Mesothelial cell of epicardium (in vitro differentiated cells): ENCODE data around the gene GMIP. TPM values are rescaled to one million over a fixed set of nuclear protein-coding genes. Genes with fewer than 3 reads are reported as not detected.

Source experiments
- DNase-seq, 2 experiments: peaks; one replicate each; pipeline ENCODE4 v3.0.0; 2021; ENCODE audit warnings: low spot score in 2 of 2; ENCODE audit not compliant: unreplicated experiment in 2 of 2
- H3K27ac Mint-ChIP-seq: 2 replicates; pipeline ENCODE4 v1.8.0; 2021; ENCODE audit warnings: mixed read lengths
- H3K27me3 Mint-ChIP-seq: 2 replicates; pipeline ENCODE4 v1.8.0; 2021; ENCODE audit warnings: low read depth, mixed read lengths
- H3K36me3 Mint-ChIP-seq: 2 replicates; pipeline ENCODE4 v1.8.0; 2021; ENCODE audit warnings: mixed read lengths
- H3K4me1 Mint-ChIP-seq: 2 replicates; pipeline ENCODE4 v1.8.0; 2021; ENCODE audit warnings: mixed read lengths
- H3K4me3 Mint-ChIP-seq: 2 replicates; pipeline ENCODE4 v1.8.0; 2021; ENCODE audit warnings: mild to moderate bottlenecking, moderate library complexity, mixed read lengths
- H3K9me3 Mint-ChIP-seq: 2 replicates; pipeline ENCODE4 v1.8.0; 2021; ENCODE audit warnings: mixed read lengths
- CTCF ChIP-seq: fragments of 200-600 bp; sonication (generic); IDR thresholded peaks from one replicate; pipeline ENCODE4 v1.5.0; 2021; ENCODE audit warnings: antibody characterized with exemption; ENCODE audit not compliant: unreplicated experiment
- total RNA-seq: library from RNA; stranded (reverse); gene quantifications from 3 replicates; pipeline ENCODE4 v1.2.1, GENCODE V29; 2021

GMIP gene
- total RNA-seq, 1 donor from 2014 or later, result 25.1 TPM

GRCh38 chr19:19636573-19637185 lies 6.8 kb downstream of the GMIP start:
- H3K36me3 Mint-ChIP-seq, result peaks cover 25% of the 10 kb centered on the region
- H3K27me3 Mint-ChIP-seq, result no peaks in the 10 kb centered on the region
- H3K4me1 Mint-ChIP-seq, result no peaks in the 10 kb centered on the region
- no peaks in the 10 kb centered on the region for H3K9me3 Mint-ChIP-seq
- no peak overlapping the region for H3K4me3 Mint-ChIP-seq
- DNase-seq, result no peak
- no peak for TF ChIP-seq CTCF
- H3K27ac Mint-ChIP-seq, result no peak overlapping the region

DNA sequence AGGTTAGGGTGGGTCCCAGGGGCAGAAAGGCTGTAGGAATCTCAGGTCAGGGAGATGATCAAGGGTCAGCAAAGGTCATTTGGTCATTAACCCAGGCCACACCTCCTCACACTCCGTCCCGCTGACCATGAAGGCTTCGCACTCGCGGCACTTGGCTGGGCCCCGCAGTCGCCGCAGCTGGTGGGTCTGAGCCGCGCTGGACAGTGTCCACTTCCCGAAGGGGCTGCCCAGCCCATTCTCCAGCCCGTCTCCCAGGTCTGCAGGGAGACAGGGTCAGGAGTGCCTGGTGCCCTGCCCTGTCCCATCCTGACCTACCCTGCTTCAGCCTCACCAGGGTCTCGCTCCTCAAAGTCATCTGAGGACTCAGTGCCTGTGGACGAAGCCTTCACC lies 8.1 kb downstream of the GMIP start:
- TF ChIP-seq CTCF, result no peak
- H3K36me3 Mint-ChIP-seq, result peaks cover 25% of the 10 kb centered on the region
- DNase-seq, result no peak
- H3K9me3 Mint-ChIP-seq, result no peaks in the 10 kb centered on the region
- no peaks in the 10 kb centered on the region for H3K27me3 Mint-ChIP-seq
- no peak overlapping the region for H3K27ac Mint-ChIP-seq
- H3K4me3 Mint-ChIP-seq, result no peak overlapping the region
- H3K4me1 Mint-ChIP-seq, result no peaks in the 10 kb centered on the region

- Mint-ChIP-seq H3K36me3 (peaks cover 25% of the 10 kb centered on the region), H3K4me1 (no peaks in the 10 kb centered on the region), H3K27me3 (no peaks in the 10 kb centered on the region), H3K4me3 (no peak overlapping the region), H3K27ac (no peak overlapping the region), H3K9me3 (no peaks in the 10 kb centered on the region)
- no peak for TF ChIP-seq CTCF
- DNase-seq, result no peak
These were observed 8.7 kb downstream of the GMIP start for GRCh38 chr19:19634516-19635312.

DNA sequence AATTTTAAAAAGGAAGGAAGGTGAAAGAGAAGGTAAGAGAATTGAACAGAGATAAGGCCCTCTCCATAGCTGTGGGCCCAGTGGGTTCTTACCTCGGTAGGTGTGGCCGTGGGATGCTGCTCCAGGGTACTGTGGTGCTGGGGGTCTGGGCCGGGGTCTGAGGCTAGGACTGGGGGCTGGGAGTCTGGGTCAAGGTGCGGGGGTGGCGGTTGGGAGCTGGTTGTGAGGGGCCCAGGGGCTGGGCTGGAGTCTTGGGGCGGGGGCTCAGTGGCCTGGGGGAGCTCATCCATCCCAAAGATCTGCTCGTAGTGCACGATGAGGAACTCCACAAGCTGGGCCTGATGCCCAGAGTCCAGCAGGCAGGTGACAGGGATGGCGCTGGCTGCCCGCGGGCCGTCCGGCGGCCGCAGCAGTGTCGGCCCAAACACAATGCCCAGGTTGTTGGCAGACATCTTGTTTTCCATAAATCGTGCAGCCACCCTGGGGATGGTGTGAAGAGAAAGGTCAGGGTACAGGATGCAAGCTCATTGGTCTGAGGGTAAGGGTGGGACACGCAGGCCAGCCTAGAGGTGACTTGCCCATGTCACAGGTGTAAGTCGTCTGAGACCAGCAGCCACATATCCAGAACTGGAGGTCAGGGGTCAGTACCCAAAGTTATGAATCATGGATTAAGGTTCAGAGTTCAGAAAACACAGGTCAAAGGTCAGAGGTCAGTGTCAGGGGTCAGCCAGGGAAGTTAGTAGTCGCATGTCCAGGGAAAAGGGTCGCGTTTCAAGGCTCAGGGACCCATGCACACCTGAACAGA lies 9.5 kb downstream of the GMIP start:
- no peak for DNase-seq
- Mint-ChIP-seq H3K9me3 (no peaks in the 10 kb centered on the region), H3K36me3 (peaks cover 25% of the 10 kb centered on the region), H3K4me3 (no peak overlapping the region), H3K4me1 (peaks cover under 1% of the 10 kb centered on the region), H3K27ac (no peak overlapping the region), H3K27me3 (no peaks in the 10 kb centered on the region)
- no peak for TF ChIP-seq CTCF

DNA sequence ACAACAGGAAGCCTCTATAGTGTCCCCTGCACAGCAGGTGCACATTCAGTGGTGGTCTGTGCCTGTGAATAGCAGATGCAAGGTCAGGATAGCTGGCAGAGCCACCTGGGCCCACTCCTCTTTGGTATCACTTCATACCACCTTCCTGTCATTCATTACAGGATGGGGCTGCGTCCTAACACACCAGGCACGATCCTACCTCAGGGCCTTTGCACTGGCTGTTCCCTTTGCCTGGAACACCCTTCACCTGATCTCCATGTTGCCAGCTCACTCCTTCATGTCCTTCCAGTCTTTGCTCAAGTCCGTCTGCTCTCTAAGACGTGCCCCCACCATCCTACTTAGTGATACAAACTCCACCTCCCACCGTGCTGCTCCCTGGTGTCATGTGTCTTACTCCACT lies 10.8 kb downstream of the GMIP start:
- Mint-ChIP-seq H3K27me3 (no peaks in the 10 kb centered on the region), H3K4me1 (peaks cover 2% of the 10 kb centered on the region), H3K4me3 (no peak overlapping the region), H3K36me3 (peaks cover 26% of the 10 kb centered on the region), H3K27ac (no peak overlapping the region), H3K9me3 (no peaks in the 10 kb centered on the region)
- DNase-seq, result no peak
- TF ChIP-seq CTCF, result no peak
